Retina (tissue), 1 donor: ENCODE data around the gene ATPAF1.
"Not testable (repeated sequence)": the region's sequence is repeated elsewhere in the genome, so short reads cannot be mapped to it uniquely, and the experiment has no call there.

Experiments
- DNase-seq: peaks from one replicate; pipeline ENCODE4 v3.0.0-alpha.2; 2016

Gene ATPAF1

GRCh38 chr1:46679789-46680573, 11.8 kb upstream of the ATPAF1 start:
- DNase-seq: no peak

GRCh38 chr1:46677339-46677738, 9.2 kb upstream of the ATPAF1 start:
- DNase-seq: no peak

DNA sequence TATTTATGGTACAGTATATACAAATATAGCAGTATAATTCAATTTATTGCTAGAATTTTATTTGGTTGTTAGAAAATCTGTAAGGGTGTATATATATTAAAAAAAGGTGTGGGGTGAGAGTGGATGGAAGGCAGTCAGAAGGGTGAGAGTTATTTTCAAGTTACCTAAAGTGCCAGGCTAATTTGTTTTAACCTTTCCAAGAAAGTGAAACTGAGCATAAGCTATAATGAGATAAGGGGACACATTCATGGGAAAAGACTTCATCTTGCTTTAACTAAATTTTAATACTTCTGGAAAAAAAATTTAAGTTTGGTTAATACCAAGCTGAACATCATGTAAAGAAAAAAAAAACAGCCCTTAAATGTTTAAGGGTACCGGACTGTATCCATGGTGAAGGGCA, 8.4 kb upstream of the ATPAF1 start:
- no peak for DNase-seq

GRCh38 chr1:46675549-46676314, 7.6 kb upstream of the ATPAF1 start:
- DNase-seq: no peak

GRCh38 chr1:46673749-46674182, 5.6 kb upstream of the ATPAF1 start:
- no peak for DNase-seq

GRCh38 chr1:46672696-46673095, 4.5 kb upstream of the ATPAF1 start:
- DNase-seq: no peak

- DNase-seq: no peak
These were observed 3.4 kb upstream of the ATPAF1 start, which contains the start of gene TEX38 for GRCh38 chr1:46671554-46671953. TEX38 (plus strand) TSS chr1:46671854; CDS start chr1:46671935, 81 bp downstream.

GRCh38 chr1:46670134-46670533, 2.0 kb upstream of the ATPAF1 start:
- DNase-seq: no peak

GRCh38 chr1:46665983-46666382, 2.2 kb downstream of the ATPAF1 start:
- DNase-seq: no peak

- not testable (repeated sequence) for DNase-seq
These were observed 5.2 kb downstream of the ATPAF1 start for GRCh38 chr1:46662919-46663318.

- not testable (repeated sequence) for DNase-seq
These were observed 8.0 kb downstream of the ATPAF1 start for GRCh38 chr1:46660116-46660515.

DNA sequence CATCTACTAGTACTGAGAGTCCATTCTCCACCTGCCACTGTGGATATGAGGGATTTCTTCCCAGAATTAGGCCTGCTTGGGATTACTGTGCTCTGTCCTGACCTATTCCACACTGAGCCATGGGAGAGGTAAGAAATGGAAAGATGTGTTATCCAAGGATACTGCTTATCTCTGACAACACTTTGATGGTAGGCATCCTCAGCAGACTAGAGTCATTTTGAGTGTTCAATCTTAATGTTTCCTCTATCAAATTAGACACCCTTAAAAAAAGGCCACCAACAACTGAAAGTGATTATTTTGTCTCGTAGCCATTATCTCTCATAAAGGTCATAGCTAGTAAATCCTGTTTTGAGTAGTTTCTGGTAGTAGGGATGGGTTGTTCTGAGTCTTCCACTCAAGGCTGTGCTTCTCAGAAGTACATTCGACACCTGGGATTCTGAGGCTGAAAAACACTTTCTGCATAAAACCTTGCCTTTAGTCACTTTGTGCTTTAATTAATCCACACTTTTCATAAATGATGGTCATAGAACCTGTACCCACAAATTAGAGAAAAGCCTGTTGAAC, 8.8 kb downstream of the ATPAF1 start:
- no peak for DNase-seq

- DNase-seq: no peak
These were observed 10.4 kb downstream of the ATPAF1 start for GRCh38 chr1:46657775-46658174.

- DNase-seq: no peak
These were observed 11.5 kb downstream of the ATPAF1 start for GRCh38 chr1:46656643-46657042.

DNA sequence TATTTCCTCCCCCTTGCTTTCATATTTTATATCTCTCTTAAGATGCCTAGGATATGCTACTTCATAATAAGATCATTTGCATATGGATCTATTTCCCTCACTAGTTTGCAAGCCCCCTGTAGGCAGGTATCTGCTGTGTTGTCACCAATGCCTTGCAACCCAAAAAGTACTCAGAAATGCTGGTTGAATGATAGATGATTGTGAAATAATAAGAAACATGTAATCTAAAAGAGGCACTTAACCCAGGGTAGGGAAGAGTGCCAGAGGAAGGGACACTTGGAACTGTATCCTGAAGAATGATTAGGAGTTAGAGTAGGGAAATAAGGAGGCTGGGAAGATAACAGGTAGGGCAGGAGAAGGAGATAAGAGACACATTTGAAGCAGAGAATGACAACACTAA, 12.3 kb downstream of the ATPAF1 start:
- DNase-seq: no peak

DNA sequence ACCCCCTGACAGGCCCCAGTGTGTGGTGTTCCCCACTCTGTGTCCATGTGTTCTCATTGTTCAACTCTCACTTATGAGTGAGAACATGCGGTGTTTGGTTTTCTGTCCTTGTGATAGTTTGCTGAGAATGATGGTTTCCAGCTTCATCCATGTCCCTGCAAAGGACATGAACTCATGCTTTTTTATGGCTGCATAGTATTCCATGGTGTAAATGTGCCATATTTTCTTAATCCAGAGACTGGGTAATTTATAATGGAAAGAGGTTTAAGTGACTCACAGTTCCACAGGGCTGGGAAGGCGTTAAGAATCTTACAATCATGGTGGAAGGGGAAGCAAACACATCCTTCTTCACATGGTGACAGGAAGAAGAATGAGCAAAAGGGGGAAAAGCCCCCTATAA, 13.5 kb downstream of the ATPAF1 start:
- not testable (repeated sequence) for DNase-seq

GRCh38 chr1:46654012-46654411, 14.2 kb downstream of the ATPAF1 start:
- no peak for DNase-seq

DNA sequence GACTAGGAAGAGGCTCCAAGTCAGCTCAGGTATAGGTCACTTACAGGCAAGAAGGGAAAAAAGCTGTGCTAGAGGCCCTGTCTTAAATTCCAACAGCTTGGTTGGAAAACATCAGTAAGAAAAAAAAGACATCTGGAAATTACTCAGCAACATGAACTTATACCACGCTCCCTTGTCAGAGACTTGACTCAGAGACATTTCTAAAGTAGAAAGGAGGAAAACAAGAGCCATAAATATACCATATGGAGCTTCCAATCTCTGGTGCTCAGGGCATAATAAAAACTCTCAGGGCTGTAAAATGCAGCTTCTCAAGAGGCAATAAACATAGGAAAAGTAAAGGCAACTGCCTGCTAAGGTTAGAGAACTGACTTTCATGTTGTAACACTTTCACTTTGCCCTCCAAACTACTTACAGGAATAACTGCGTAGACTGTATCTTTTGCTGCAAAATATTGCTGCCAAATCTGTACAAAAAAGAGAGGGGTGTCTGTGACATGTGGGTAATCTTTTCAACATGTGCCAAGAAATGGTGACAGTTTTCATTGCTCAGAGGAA, 14.7 kb downstream of the ATPAF1 start:
- no peak for DNase-seq

GRCh38 chr1:46652321-46653100, 15.7 kb downstream of the ATPAF1 start:
- no peak for DNase-seq

- DNase-seq: not testable (repeated sequence)
These were observed 17.0 kb downstream of the ATPAF1 start for GRCh38 chr1:46651152-46651551.

GRCh38 chr1:46650491-46650890, 17.7 kb downstream of the ATPAF1 start:
- no peak for DNase-seq

- DNase-seq: no peak
These were observed 18.4 kb downstream of the ATPAF1 start for GRCh38 chr1:46649764-46650163.

- no peak for DNase-seq
These were observed 20.6 kb downstream of the ATPAF1 start for GRCh38 chr1:46647611-46648010.
